Left lung (tissue), 10 donors: Measurements from ENCODE around the gene PLXDC2. TPM values are rescaled to one million over a fixed set of nuclear protein-coding genes. Genes with fewer than 3 reads are reported as not detected.
A peak's percentile ranks its signal among the peaks of the same experiment; 100 is the strongest.

Experiments
- ATAC-seq: fragments of 200-7000 bp; cut with Tn5 transposase; one replicate; pipeline ENCODE4 v1.9.1; 2020; ENCODE audit warnings: moderate library complexity
- DNase-seq, 4 donors: peaks; one replicate each; pipeline ENCODE4 v3.0.0-alpha.2; 2013 to 2020
- H3K27ac ChIP-seq, 2 donors: fragments of 200-600 bp; sonication (generic) in 1 of 2; one replicate each; pipeline versions ENCODE4 v1.5.0 to v1.8.0; 2020 to 2021
- H3K27me3 ChIP-seq, 2 donors: fragments of 200-600 bp; sonication (generic) in 1 of 2; one replicate each; pipeline versions ENCODE4 v1.5.0 to v1.8.0; 2020 to 2021
- H3K36me3 ChIP-seq, 2 donors: fragments of 200-600 bp; sonication (generic) in 1 of 2; one replicate each; pipeline versions ENCODE4 v1.5.0 to v1.8.0; 2020 to 2021
- H3K4me1 ChIP-seq, 2 donors: fragments of 200-600 bp; one replicate each; pipeline ENCODE4 v1.8.0; 2021
- H3K4me3 ChIP-seq, 2 donors: fragments of 200-600 bp; sonication (generic) in 1 of 2; one replicate each; pipeline versions ENCODE4 v1.5.0 to v1.8.0; 2020 to 2021; ENCODE audit warnings: mild to moderate bottlenecking in 1 of 2
- H3K9me3 ChIP-seq, 2 donors: fragments of 200-600 bp; sonication (generic) in 1 of 2; one replicate each; pipeline versions ENCODE4 v1.5.0 to v1.8.0; 2020 to 2021
- intact Hi-C, 2 donors: fragments of 100-400 bp; cut with DNase I; formaldehyde crosslinking; loops; one replicate each; pipeline versions ENCODE4 v1.11.2 to v1.14.2; 2022
- polyA plus RNA-seq, 6 donors: library from polyadenylated mRNA; unstranded; fragments of 120-200 nt; gene quantifications; one replicate each; pipeline ENCODE4 v1.2.1, GENCODE V29; 2013; ENCODE audit not compliant: insufficient read length in 6 of 6
- total RNA-seq, 2 donors: library from RNA; stranded (reverse); fragmentation: NEBNext Ultra II Directional; extraction: Animal tissue kit (Norgen Biotek cat#: 25700); gene quantifications; one replicate each; pipeline ENCODE4 v1.2.1, GENCODE V29; 2021
- TF ChIP-seq, protein P1 (sequence below), 2 donors: fragments of 200-600 bp; sonication (generic) in 1 of 2; IDR thresholded peaks; one replicate each; pipeline versions ENCODE4 v1.5.0 to v1.8.0; 2021; ENCODE audit warnings: antibody characterized with exemption in 2 of 2
- donor health status: DM: no; HTN: yes; CAD: no.
- donor health status: DM: no; HTN: no; CAD: no.

PLXDC2 gene
- total and polyA plus RNA-seq, 8 donors: 85.3 to 127 (median 112) TPM

DNA sequence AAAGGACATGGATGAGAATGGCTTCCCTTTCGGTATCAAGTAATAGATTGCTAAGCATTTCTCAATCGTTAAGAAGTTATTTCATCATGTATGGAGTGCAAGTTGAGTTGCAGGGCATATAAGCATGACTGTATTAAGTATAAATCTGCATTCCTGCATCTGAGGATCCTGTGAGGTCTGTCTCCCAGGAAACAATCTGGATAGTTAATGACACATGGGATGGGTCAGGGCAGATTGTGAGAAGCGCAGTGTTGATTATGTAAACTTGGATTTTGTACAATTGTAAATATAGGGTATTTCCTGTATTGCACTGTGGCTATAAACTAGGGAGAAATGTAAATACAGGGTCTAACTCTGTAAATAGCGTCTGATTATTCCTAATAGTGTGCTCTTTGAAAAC, 102.6 kb downstream of the PLXDC2 start:
- Histone ChIP-seq H3K4me3 (no peak overlapping the region), H3K9me3 (peaks cover 0 to 8% of the 10 kb centered on the region in 2 donors), H3K27me3 (no peaks in the 10 kb centered on the region), H3K4me1 (peaks cover 14 to 22% of the 10 kb centered on the region in 2 donors), H3K27ac (no peak overlapping the region), H3K36me3 (no peaks in the 10 kb centered on the region)
- intact Hi-C loops: no loop called here
- TF ChIP-seq, protein P1, sequence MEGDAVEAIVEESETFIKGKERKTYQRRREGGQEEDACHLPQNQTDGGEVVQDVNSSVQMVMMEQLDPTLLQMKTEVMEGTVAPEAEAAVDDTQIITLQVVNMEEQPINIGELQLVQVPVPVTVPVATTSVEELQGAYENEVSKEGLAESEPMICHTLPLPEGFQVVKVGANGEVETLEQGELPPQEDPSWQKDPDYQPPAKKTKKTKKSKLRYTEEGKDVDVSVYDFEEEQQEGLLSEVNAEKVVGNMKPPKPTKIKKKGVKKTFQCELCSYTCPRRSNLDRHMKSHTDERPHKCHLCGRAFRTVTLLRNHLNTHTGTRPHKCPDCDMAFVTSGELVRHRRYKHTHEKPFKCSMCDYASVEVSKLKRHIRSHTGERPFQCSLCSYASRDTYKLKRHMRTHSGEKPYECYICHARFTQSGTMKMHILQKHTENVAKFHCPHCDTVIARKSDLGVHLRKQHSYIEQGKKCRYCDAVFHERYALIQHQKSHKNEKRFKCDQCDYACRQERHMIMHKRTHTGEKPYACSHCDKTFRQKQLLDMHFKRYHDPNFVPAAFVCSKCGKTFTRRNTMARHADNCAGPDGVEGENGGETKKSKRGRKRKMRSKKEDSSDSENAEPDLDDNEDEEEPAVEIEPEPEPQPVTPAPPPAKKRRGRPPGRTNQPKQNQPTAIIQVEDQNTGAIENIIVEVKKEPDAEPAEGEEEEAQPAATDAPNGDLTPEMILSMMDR (IDR thresholded peaks at IDR 0.05): no peak
- peak in 2 of 4 donors; percentile 45 to 52 for DNase-seq
- ATAC-seq: no peak

DNA sequence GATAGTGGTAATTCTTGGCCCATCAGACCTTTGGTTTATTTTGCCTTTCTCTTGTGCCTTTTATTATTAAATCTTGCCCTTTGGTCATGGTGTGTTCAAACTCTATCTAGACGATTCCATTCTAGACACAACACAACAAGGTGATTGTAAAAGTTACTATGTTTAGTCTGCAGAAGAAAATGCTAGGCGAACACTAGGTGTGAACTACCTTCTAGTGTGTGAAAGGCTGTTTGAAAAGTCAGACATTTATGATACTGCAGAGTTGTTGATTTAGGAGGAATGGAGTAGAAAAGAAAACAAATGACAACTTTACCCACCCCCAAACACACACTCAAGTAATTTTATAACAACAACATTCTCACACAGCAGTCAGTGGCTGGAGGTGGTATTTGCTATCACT, 103.4 kb downstream of the PLXDC2 start:
- no peak overlapping the region for H3K27ac ChIP-seq
- TF ChIP-seq, protein P1 (IDR thresholded peaks at IDR 0.05): no peak
- no peaks in the 10 kb centered on the region for H3K36me3 ChIP-seq
- peaks cover 14 to 22% of the 10 kb centered on the region in 2 donors for H3K4me1 ChIP-seq
- ATAC-seq (no peak), DNase-seq (no peak)
- H3K9me3 ChIP-seq: peaks cover 0 to 5% of the 10 kb centered on the region in 2 donors
- intact Hi-C loops: no loop called here
- H3K27me3 ChIP-seq: no peaks in the 10 kb centered on the region
- H3K4me3 ChIP-seq: no peak overlapping the region

DNA sequence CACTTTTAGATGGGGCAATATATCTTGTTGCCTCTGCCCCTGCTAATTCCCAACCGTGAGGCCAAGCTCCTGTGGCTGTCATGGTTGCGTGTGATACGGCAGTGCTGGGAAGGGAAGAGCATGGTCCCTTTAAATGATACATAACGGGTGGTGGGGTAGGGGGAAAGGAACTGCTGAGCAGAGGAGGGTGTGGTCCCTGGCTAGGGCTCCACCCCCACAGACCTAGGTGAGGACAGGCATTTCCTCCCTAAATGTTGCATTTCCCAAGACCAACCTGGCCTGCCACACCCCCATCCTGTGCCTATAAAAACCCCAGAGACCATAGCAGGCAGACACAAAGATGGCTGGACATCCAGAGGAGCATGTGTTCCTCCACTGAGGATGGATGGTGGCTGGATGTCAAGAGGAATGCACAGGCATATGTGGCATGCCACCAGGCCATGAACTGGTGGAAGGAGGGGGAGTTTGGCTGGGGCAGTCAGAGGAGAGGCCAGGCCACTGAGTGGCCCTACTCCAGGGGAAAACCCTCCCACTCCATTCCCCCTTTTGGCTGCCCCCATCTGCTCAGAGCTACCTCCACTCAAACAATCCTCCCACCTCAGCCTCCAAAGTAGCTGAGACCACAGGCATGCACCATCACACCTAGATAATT, 104.0 kb downstream of the PLXDC2 start:
- Histone ChIP-seq H3K4me3 (no peak overlapping the region), H3K27ac (no peak overlapping the region), H3K9me3 (peaks cover 0 to under 1% of the 10 kb centered on the region in 2 donors), H3K27me3 (no peaks in the 10 kb centered on the region), H3K4me1 (peaks cover 14 to 22% of the 10 kb centered on the region in 2 donors), H3K36me3 (no peaks in the 10 kb centered on the region)
- TF ChIP-seq, protein P1 (IDR thresholded peaks at IDR 0.05): no peak
- ATAC-seq (no peak), DNase-seq (no peak)
- intact Hi-C loops: no loop called here

DNA sequence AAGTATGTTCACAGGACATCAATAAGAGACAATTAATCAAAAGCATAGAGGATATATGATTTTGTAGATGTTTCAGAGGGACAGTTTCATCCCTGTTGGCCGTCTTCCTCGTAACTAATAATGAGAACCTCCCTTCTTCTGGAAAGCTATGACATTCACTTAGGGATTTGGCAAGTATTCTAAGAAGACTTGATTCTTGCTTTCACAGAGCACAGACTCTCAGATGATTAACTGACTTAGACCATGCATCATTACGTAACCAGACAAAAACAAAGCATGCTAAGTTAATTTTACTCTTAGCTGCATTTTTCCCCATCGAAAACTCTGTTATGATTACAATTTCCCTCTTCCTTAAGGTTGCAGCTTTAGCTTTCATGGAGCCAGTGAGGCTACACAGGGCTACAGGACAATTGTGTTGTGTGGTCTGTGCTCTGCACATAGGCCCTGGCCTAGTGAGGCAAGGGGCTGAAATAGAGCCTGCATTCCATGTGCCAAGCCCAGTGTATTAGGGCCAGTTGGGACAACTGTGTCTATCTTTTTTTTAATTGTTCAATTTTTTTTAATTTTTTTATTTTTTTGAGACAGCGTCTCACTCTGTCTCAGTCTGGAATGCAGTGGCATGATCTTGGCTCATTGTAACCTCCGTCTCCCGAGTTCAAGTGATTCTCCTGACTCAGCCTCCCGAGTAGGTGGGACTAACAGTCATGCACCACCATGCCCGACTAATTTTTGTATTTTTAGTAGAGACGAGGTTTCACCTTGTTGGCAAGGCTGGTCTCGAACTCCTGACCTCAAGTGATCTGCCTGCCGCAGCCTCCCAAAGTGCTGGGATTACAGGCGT, 105.3 kb downstream of the PLXDC2 start:
- no peaks in the 10 kb centered on the region for H3K36me3 ChIP-seq
- peaks cover 14 to 22% of the 10 kb centered on the region in 2 donors for H3K4me1 ChIP-seq
- ATAC-seq (peak; percentile 36), DNase-seq (peak in 1 of 4 donors; percentile 64)
- TF ChIP-seq, protein P1 (IDR thresholded peaks at IDR 0.05): no peak
- intact Hi-C loops: no loop called here
- H3K27ac ChIP-seq: peak overlapping the region; percentile 11 to 84
- H3K9me3 ChIP-seq: no peaks in the 10 kb centered on the region
- H3K4me3 ChIP-seq: no peak overlapping the region
- H3K27me3 ChIP-seq: no peaks in the 10 kb centered on the region
